ENCODE results near the gene FRA10AC1. TPM values are rescaled to one million over a fixed set of nuclear protein-coding genes. Genes with fewer than 3 reads are reported as not detected.

FRA10AC1 gene
- total and polyA plus RNA-seq, 2 donors (not counting 1 experiment from before 2014, with no cell fraction given): 5.0 to 29.7 TPM

DNA sequence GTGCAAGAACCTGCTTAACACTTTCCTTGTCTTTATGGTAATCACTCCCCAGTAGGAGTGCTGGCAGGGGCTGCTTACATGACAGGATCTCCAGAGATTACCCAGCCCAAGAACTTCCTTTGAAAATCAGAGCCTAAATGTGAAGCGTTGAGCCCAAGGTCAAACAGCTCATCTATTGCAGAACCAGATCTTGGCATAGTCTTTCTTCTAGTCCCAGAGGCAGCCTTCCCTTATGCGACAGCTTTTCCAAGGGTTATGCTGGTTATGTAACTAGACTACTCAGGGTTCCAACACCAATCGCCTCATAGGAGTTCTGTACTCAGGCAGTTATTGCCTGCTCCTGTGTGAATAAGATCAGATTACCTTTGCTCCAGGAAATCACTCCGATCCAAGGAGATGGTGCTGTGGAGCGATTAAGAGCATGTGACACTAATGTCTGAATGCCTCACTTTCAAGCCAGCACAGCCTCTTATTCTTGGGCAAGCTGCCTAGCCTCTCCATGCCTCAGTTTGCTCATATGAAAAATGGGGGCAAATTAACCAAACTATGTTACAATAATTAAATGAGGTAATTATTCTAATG lies 46.9 kb upstream of the FRA10AC1 start:
- H3K9me3 ChIP-seq (ENCODE audit: control extremely low read depth in 1 of 3, control insufficient read depth in 2 of 3, insufficient read depth in 1 of 3, low read length in 2 of 3): peaks cover 0 to 2% (median 0%) of the 10 kb centered on the region in 3 donors
- peaks cover 17% of the 10 kb centered on the region for H3K4me1 Mint-ChIP-seq
- peaks cover 6 to 12% of the 10 kb centered on the region in 2 donors for H3K4me1 ChIP-seq (ENCODE audit: control insufficient read depth in 2 of 2, insufficient read depth in 2 of 2, low read length in 2 of 2)
- CTCF ChIA-PET: interaction anchor here (0.7 kb wide), 1 partner anchor 430 kb away, joined by 3 read pairs; no protein-coding TSS in a partner anchor
- no peaks in the 10 kb centered on the region for H3K79me2 ChIP-seq (ENCODE audit: control insufficient read depth, insufficient read depth, low read length)
- peaks cover 28% of the 10 kb centered on the region for H3K27me3 Mint-ChIP-seq
- H3K9me3 Mint-ChIP-seq (ENCODE audit: insufficient read depth): no peaks in the 10 kb centered on the region
- H3K36me3 ChIP-seq (replicated peaks in 1 of 2; ENCODE audit: control extremely low read depth in 1 of 2, control insufficient read depth in 1 of 2, extremely low read depth in 1 of 2, insufficient read depth in 2 of 2, low read length in 1 of 2): no peaks in the 10 kb centered on the region
- H3K27me3 ChIP-seq (replicated peaks in 1 of 4; ENCODE audit: control extremely low read depth in 1 of 4, control insufficient read depth in 3 of 4, insufficient read depth in 4 of 4, low read length in 3 of 4): peaks cover 0 to 11% (median 3%) of the 10 kb centered on the region in 4 experiments
- 90% methylated on average over 4 of the region's 5 CpGs for WGBS (ENCODE audit: insufficient coverage)
- POLR2A ChIA-PET: no interaction called here
- TF ChIP-seq, protein P1, sequence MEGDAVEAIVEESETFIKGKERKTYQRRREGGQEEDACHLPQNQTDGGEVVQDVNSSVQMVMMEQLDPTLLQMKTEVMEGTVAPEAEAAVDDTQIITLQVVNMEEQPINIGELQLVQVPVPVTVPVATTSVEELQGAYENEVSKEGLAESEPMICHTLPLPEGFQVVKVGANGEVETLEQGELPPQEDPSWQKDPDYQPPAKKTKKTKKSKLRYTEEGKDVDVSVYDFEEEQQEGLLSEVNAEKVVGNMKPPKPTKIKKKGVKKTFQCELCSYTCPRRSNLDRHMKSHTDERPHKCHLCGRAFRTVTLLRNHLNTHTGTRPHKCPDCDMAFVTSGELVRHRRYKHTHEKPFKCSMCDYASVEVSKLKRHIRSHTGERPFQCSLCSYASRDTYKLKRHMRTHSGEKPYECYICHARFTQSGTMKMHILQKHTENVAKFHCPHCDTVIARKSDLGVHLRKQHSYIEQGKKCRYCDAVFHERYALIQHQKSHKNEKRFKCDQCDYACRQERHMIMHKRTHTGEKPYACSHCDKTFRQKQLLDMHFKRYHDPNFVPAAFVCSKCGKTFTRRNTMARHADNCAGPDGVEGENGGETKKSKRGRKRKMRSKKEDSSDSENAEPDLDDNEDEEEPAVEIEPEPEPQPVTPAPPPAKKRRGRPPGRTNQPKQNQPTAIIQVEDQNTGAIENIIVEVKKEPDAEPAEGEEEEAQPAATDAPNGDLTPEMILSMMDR (IDR thresholded peaks at IDR 0.05): no peak
- no peak overlapping the region for H3K4me3 Mint-ChIP-seq
- no peaks in the 10 kb centered on the region for H4K20me1 ChIP-seq (ENCODE audit: control insufficient read depth, insufficient read depth, low read length, poor library complexity, severe bottlenecking)
- H3K9ac ChIP-seq (ENCODE audit: low read length): no peak overlapping the region
- H3K27ac Mint-ChIP-seq: no peak overlapping the region
- intact Hi-C loops (cut with micrococcal nuclease): no loop called here
- no peak overlapping the region for H3K27ac ChIP-seq (ENCODE audit: low read length in 2 of 2)
- no peak overlapping the region for H3K4me3 ChIP-seq (ENCODE audit: control extremely low read depth in 1 of 5, extremely low read depth in 1 of 5, insufficient read depth in 1 of 5, low read depth in 2 of 5, low read length in 4 of 5)
- DNase-seq (no peak), ATAC-seq (ENCODE audit: low read depth) (no peak)
- H2AFZ ChIP-seq (ENCODE audit: insufficient read depth, low read depth, low read length, poor library complexity, severe bottlenecking): no peak overlapping the region
- no peak overlapping the region for H3K4me2 ChIP-seq (replicated peaks; ENCODE audit: low read depth, low read length, poor library complexity, severe bottlenecking)

DNA sequence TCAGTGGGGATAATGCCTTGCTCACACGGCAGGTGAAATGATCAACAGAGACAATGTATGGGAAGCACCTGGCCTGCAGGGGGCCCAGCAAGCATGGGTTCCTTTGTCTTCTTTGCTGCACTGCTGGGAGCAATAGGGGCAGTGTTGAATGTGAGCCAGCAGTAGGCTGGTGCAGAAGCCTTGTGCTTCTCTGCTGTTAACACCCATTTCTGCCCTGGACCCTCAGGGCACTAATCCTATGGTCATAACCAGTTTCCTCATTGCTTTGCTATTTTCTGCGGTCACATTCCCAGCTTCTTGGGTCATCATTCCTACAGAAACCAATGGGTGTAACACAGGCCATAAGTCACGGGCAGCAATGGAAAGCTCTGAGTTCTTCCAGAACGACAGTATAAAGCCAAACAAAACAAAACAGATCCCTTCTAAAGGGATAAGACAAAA lies 44.5 kb upstream of the FRA10AC1 start:
- peaks cover 24% of the 10 kb centered on the region for H3K4me1 Mint-ChIP-seq
- no peak overlapping the region for H3K9ac ChIP-seq (ENCODE audit: low read length)
- H2AFZ ChIP-seq (ENCODE audit: insufficient read depth, low read depth, low read length, poor library complexity, severe bottlenecking): no peak overlapping the region
- H4K20me1 ChIP-seq (ENCODE audit: control insufficient read depth, insufficient read depth, low read length, poor library complexity, severe bottlenecking): no peaks in the 10 kb centered on the region
- intact Hi-C loops (cut with micrococcal nuclease): no loop called here
- ChIA-PET POLR2A (interaction anchor here (0.6 kb wide), 1 partner anchor 10 kb away, joined by 3 read pairs; no protein-coding TSS in a partner anchor), CTCF (interaction anchor here (0.7 kb wide), 1 partner anchor 192 kb away, joined by 3 read pairs; no protein-coding TSS in a partner anchor)
- H3K9me3 Mint-ChIP-seq (ENCODE audit: insufficient read depth): no peaks in the 10 kb centered on the region
- no peak for TF ChIP-seq EZH2 (IDR thresholded peaks at IDR 0.05; ENCODE audit: borderline replicate concordance, insufficient read depth, low read depth, low read length, poor library complexity, severe bottlenecking)
- TF ChIP-seq, protein P1 (IDR thresholded peaks at IDR 0.05): no peak
- no peak overlapping the region for H3K27ac ChIP-seq (ENCODE audit: low read length in 2 of 2)
- H3K79me2 ChIP-seq (ENCODE audit: control insufficient read depth, insufficient read depth, low read length): no peaks in the 10 kb centered on the region
- H3K27me3 ChIP-seq (replicated peaks in 1 of 4; ENCODE audit: control extremely low read depth in 1 of 4, control insufficient read depth in 3 of 4, insufficient read depth in 4 of 4, low read length in 3 of 4): peaks cover 0 to 9% (median 2%) of the 10 kb centered on the region in 4 experiments
- peaks cover 9% of the 10 kb centered on the region for H3K27me3 Mint-ChIP-seq
- no peak for ATAC-seq (ENCODE audit: low read depth)
- no peaks in the 10 kb centered on the region for H3K36me3 ChIP-seq (replicated peaks in 1 of 2; ENCODE audit: control extremely low read depth in 1 of 2, control insufficient read depth in 1 of 2, extremely low read depth in 1 of 2, insufficient read depth in 2 of 2, low read length in 1 of 2)
- no peak overlapping the region for H3K4me3 ChIP-seq (ENCODE audit: control extremely low read depth in 1 of 5, extremely low read depth in 1 of 5, insufficient read depth in 1 of 5, low read depth in 2 of 5, low read length in 4 of 5)
- 92% methylated on average over 3 of the region's 4 CpGs for WGBS (ENCODE audit: insufficient coverage)
- H3K4me2 ChIP-seq (replicated peaks; ENCODE audit: low read depth, low read length, poor library complexity, severe bottlenecking): peak overlapping the region; percentile 14
- DNase-seq: no peak
- peaks cover 0 to 2% (median 0%) of the 10 kb centered on the region in 3 donors for H3K9me3 ChIP-seq (ENCODE audit: control extremely low read depth in 1 of 3, control insufficient read depth in 2 of 3, insufficient read depth in 1 of 3, low read length in 2 of 3)
- H3K4me1 ChIP-seq (ENCODE audit: control insufficient read depth in 2 of 2, insufficient read depth in 2 of 2, low read length in 2 of 2): peaks cover 11 to 20% of the 10 kb centered on the region in 2 donors
- H3K4me3 Mint-ChIP-seq: no peak overlapping the region
- H3K27ac Mint-ChIP-seq: no peak overlapping the region
